AG09319 (cell line): ENCODE results near the gene CROCC.

Experiments
- DNase-seq: peaks from one replicate; pipeline ENCODE4 v3.0.0-alpha.2; 2010; ENCODE audit warnings: low read depth; ENCODE audit errors: extremely low read depth
- CTCF ChIP-seq: IDR thresholded peaks from 2 replicates; pipeline ENCODE4 v1.5.1; 2011; ENCODE audit warnings: low read depth, mild to moderate bottlenecking, inconsistent platforms, low read length, moderate library complexity

The CROCC gene

GRCh38 chr1:16970132-16970910 lies 48.6 kb downstream of the CROCC start:
- no peak for TF ChIP-seq CTCF
- DNase-seq: no peak

GRCh38 chr1:16971341-16972188 lies 49.8 kb downstream of the CROCC start:
- no peak for TF ChIP-seq CTCF
- no peak for DNase-seq

DNA sequence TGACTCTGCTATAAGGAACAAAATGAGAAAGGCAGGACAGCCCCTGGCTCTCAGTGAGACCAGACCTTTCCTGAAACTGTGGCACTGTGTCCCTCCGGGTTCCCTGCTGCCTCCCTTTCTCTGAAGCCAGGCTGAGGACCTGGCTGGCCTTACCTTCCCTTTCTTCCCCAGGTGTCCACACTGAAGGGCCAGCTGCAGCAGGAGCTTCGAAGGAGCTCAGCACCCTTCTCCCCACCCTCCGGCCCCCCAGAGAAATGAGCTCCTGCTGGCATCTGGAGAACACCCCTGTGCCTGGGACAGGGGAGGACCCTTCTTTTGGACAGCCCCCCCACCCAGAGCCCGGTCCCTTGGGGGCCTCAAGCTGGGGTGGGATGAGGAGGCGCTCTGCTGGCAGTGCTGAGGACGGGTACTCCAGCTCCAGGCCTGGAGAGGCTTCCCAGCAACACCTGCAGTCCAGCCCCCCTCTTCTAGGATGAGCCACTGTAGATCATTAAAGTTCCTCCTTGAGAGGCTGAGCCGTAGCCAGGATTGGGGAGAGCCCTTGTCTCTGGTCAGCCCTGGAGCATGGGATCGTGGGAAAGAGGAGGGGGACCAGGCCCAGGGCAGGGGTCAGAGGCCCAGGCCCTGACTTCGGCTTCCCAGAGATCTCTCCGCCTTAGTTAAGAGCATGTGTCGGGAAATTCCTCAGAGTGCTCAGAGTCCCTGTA lies 50.6 kb downstream of the CROCC start:
- no peak for DNase-seq
- TF ChIP-seq CTCF: no peak

DNA sequence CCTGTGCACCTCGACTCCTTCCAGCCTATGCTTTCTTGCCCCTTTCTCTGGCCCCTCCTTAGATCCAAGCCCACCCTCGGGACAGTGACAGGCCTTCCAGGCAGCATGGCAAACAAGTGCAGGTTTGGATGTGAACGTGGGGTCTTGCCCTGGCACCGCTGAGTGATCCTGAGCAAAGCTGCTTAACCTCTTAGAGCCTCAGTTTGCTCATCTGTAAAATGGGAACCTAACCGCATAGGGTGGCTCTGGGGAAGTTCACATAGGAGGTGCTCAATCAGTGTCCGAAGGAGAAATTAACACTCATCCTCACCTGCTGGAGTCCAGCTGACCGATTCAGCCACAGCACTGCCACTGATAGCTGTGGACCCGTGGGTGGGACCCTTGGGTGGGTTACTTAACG lies 51.5 kb downstream of the CROCC start:
- TF ChIP-seq CTCF: no peak
- no peak for DNase-seq

GRCh38 chr1:16975211-16975610 lies 53.5 kb downstream of the CROCC start:
- no peak for TF ChIP-seq CTCF
- DNase-seq: no peak

- TF ChIP-seq CTCF: no peak
- DNase-seq: no peak
Measured at GRCh38 chr1:16975838-16976237, 54.1 kb downstream of the CROCC start.

- DNase-seq: no peak
- no peak for TF ChIP-seq CTCF
Measured at GRCh38 chr1:16976966-16977365, 55.2 kb downstream of the CROCC start.
